Stimulated activated CD8-positive, alpha-beta memory T cell treated with anti-CD3 and anti-CD28 coated beads, Interleukin-12 subunit alpha, Interleukin-12 subunit beta, amount 100 ng/mL, for 1 hour (primary cell): ENCODE measurements around the gene AJUBA.
"Not testable (repeated sequence)": the region's sequence is repeated elsewhere in the genome, so short reads cannot be mapped to it uniquely, and the experiment has no call there.

Experiments
- DNase-seq: peaks from one replicate; pipeline ENCODE4 v3.0.0-alpha.2; 2020; ENCODE audit warnings: low read depth

The AJUBA gene

DNA sequence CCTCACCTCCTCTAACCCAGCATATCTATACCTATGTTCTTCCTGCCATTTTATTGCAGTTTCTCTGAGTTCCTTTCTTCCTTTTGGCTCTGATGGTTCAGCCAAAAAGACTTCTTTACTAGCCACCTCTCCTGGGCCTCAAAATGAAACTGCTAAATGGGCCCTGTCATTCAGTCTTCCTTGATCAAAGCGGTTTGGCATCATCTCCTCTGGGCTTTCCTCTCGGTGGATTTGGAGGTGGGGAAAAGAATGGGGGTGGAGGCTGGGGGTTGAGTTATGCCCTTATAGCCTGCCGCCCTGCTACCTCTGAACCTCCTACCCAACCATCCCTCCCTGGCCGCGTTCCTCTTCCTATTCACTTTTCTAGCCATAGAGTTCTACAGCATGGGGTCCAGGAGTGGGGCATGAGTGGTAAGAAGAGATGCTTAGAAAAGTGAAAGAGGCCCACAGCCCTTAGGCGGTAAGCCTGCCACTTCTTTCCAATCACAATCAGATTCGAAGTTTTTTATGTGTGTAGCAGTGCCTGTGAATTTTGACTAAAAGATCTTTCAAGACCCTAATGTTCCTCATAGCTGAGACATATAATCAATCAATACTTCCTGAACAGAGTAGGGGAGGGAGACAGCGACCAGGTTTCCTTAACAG is 2.5 kb downstream of the AJUBA start:
- no peak for DNase-seq

DNA sequence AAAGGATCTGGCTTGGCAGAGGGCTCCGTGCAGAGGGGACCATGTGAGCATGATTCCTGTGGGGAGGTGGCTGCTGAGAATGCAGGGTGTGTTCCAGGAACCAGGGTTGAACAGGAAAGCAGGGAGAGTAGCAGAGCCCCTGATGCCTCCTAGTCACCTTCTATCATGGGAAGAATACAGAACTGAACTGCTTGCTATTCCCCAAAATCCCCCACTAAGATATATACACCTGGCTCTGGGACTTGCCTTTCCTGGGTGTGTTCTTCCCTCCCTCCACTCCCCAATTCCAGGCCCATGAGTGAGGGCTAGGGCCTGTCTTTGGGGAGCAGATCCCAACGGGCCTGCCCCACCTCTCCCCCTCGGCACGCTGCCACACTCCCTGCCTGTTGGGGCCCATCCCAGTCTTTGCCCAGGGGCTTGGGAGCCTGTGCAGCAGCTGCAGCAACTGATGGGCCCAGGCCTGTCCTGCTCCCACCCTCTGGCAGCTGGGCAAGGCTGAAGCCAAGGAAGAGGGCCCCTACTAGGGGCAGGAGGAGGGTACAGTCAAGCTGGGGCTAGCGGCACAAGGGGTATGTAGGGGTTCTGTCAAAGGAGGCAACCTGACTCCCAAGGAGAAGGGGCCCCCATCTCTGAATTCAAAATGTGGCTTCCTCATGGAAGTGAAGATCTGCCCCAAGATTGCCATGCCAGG is 3.2 kb downstream of the AJUBA start:
- no peak for DNase-seq

- no peak for DNase-seq
Observed at GRCh38 chr14:22978487-22978837, 3.9 kb downstream of the AJUBA start.

DNA sequence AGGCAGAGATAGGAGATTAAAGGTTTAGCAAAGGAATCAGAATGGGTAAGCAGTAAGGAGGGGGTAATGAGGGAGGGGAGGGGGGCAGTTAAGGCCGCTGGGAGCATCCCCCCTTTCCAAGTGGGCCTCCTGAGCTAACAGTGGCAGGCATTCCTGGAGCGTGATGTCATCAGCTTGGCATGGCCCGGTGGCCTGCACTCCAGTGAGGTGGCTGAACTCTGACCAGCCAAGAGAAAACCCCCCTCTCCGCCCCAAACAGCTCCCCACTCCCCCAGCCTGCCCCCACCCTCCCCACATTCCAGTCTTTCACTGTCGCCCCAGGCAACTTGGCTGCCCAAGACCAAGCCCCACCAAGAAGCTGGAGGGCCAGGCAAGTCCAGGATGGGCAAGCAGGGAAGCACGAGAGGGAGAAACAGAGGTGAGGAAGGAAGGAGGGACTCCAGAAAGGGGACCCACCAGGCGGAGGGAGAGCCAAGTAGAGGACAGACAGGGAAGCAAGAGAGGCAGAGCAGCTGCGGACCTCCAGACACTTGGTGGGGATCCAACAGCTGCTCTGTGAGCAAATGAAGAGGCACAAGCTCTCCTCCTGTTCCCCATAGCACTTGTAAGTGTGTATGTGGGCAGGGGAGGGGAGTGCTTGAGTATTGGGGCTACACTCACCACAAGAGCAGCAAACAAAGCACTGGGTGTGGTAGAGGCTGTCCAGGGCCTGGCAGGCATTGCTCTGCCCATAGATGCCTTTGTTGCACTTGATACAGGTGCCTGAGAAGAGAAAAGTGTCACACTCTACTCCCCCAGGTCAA is 4.5 kb downstream of the AJUBA start:
- DNase-seq = no peak

- DNase-seq = no peak
Observed at GRCh38 chr14:22977434-22977683, 5.0 kb downstream of the AJUBA start.

DNA sequence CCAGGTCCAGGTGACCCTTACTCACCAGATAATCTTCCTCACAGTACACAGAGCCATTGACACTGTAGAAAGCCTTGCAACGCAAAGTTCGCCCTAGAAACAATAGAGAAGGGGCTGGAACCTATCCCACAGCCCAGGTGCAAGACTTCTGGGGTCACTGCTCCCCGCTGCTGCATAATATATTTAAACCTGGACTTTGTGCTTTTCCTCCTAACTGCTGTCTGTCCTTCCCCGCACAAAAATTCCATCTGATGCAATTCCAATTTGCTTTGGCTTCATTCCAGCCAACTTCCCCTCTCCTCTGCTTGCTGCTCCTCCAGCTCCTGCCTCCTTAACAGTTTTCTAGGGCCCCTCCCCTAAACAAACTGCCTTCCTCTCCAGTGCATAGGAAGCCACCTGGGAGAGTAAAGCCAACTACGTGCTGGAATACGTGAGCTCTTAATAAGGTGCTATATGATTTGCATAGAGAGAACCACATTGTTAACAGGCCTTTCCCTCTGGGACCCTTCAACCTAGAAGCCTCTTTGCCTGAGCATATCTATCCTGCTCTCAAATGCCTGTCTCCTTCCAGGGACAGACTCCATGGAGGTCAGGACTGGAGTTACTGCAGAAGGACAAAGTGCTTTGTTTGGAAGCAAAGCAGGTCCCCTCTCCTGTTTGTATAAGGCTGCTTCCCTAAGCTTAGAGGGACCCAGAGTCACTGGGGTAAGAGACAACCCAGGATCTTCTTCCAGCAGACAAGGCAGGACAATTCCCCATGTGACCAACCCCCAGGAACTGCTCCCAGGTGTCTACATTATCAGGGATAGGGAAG is 5.5 kb downstream of the AJUBA start:
- no peak for DNase-seq

- no peak for DNase-seq
Observed at GRCh38 chr14:22974530-22975313, 7.6 kb downstream of the AJUBA start.

DNA sequence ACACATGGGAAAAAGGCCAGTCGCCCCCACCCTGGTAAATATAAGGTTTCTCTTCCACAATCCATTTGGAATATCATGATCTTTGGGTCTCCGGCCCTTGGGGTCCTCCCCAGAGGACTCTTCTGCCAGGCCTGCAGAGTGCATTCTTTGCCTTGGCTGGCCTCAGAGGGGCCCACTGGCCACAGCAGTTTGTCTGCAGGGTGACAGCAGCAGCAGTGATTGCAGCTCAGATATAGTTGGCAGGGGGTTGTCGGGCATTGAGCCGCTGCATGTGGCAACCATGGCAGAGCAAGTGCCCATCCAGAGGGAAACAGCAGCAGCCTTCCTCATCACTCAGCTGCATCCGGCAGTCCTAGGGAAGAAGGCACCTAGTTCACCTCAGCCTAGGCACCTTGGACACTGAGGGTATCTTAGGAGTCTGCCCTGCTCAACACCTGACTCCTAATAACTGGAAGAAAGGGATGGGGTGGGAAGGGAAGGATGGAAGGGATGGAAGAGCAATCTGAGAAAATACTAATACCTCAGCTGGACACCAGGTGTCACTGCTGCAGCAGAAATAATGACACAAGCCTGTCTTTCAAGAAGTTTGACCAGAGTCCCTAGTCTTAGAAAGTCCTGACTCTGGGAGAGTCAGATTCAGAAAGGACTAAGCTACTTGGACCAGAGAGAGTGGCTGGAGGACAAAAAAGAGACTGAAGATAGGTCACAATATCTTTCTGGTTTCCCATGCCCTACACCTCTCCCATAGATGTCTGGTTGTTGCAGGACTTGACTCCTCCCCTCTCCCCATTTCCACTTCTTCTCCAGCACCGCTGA is 8.9 kb downstream of the AJUBA start:
- peak; percentile 19 for DNase-seq

DNA sequence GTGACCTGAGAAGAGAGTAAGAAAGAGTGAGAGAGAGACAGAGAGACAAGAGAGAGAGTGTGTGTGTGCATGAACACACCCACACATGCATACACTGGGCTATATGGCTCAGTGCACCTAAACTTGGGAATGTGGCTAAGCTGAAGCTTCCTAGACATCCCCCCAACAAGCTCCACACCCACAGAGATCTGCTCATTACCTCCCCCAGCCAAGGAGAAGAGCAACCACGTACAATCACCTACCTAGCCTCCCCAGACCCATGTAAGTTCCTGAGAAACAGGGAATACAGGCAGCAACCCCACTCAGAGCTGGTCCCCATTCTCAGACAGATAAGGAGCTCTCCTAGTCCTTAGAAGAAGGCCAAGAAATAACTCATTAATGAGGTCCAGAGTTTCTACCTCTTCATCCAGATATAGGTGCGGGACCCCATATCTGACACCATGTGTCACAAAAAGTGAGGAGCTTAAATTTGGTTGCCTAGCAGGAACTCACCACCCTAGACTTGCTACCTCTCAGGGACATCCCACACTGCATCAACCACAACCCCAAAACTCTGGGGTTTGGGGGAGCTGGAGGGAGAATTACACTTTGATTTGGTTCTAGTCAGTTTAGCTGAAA is 9.9 kb downstream of the AJUBA start:
- DNase-seq = no peak

DNA sequence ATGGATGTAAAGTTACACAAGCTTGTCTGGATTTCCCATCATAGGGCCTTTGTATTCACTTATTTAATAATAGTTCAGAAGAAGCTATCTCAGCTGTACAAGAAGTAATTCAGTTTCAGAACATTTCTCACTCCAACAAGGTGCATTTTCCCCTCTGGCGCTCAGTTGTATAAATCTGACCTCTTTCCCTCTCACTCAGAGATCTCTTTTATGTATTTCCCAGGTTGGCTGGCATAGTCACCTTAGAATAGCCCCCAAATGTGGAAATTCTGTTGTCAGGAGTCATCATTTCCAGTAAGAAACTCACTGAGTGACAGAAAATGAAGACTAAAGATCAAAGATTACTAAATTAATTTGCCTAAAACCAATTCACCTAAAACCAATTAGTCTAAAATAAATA is 11.2 kb downstream of the AJUBA start:
- DNase-seq = no peak

DNA sequence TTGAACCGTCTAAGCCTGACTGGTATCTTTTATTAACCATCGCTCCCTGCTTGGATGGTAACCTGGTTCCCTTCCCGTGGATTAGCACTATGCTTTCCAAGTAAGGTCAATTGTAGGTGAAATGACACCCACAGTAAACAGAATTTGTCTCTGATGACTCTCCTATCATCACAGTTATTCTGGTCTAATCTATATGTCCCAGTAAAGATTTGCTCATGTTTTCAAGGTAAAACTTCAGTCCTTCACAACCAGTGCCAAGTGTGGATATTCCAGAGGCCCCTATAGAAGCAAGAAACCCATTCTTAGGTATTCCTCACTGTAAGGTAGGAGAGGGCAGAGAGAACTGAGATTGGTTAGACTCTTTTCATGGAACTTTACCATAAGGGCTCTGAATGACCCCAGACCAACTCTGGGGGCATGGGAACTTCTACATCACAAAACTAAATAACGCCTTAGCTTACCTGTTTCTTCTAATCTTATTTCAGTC is 15.5 kb downstream of the AJUBA start:
- DNase-seq = no peak

DNA sequence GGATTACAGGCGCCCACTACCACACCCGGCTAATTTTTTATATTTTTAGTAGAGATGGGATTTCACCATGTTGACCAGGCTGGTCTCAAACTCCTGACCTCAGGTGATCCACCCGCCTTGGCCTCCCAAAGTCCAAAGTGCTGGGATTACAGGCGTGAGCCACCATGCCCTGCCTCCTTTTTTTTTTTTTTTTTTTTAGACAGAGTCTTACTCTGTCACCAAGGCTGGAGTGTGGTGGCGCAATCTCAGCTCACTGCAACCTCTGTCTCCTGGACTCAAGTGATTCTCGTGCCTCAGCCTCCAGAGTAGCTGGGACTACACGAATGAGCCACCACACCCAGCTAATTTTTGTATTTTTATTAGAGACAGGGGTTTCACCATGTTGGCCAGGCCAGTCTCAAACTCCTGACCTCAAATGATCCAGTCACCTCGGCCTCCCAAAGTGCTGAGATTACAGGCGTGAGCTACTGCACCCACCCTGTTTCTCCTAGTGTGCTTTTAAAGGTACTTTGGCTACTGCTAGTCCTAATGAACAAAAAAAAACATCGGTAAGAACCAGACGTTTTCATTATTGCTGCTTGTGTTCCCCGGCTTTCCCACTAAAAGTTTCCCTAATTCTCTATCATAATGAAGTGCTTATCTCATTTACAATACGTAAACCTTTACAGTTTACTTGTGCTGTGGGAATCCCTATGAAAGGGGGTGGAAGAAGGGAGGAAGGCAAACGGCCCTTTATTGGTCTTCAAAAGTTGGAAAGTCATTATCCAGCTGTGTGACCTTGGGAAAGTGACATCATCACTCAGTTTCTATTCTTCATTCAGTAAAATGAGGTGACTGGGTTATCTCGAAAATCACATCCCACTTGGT is 16.2 kb downstream of the AJUBA start:
- DNase-seq = not testable (repeated sequence)

GRCh38 chr14:22962061-22962676 is 20.2 kb downstream of the AJUBA start:
- DNase-seq = no peak

DNA sequence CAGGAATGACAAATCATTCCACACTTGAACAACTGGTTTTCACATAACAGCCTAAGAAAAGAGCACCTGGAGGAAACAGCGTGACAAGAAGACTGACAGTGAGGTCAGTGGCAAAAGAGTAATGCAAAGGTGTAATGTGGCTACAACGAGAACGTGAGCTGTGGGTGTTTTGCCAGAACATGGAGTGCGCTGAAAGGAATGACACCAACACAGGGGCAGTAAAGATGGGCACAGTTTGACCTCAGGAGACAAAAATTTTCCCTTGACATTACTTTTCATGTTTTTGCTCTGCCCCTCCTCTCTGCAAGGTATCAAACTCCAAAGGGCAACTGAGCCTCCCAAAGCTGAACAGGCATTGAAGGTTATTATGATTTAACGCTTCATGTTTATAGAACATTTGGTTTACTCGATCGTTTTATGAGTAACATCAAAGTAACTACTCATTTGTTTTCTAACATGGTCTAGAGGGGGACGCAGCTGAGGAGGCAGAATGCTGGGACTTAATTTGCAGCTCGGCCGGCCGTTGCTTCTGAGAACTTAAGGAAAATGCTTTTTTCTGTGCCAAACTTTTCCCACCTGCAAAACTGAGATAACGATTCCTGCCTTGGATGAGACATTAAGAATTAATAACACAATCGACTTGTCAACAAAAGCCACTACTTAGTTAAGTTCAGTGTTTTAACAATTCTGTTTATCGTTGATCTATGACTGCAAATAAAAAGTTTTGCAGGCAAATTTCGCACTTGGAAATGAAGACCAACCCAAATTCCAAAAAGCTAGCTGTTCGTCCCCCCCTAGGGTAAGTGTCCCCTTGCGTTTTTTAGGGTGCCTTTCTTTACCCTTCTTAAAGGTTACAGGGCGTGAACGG is 26.4 kb downstream of the AJUBA start:
- DNase-seq = no peak

DNA sequence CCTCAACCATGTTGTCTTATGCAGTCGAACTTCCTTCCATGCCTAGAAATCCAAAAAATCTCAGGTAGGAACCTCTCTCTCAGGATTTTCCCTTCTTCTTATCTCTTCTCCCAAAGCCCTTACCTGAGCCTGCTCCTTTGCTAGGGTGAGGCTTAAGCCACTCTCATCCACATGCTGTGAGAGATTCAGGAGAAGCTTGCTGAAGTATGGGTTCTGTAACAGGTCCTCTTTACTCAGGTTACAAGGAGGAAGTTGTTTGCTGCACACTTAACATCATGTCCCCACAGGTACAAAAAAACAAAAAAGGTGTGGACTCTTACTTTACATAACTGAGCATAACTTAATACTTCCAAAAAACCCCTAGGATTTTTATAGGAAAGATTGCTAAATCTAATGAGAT is 29.9 kb downstream of the AJUBA start:
- no peak for DNase-seq

GRCh38 chr14:22951795-22952194 is 30.6 kb downstream of the AJUBA start:
- DNase-seq = not testable (repeated sequence)

GRCh38 chr14:22945642-22946041 is 36.7 kb downstream of the AJUBA start:
- no peak for DNase-seq

DNA sequence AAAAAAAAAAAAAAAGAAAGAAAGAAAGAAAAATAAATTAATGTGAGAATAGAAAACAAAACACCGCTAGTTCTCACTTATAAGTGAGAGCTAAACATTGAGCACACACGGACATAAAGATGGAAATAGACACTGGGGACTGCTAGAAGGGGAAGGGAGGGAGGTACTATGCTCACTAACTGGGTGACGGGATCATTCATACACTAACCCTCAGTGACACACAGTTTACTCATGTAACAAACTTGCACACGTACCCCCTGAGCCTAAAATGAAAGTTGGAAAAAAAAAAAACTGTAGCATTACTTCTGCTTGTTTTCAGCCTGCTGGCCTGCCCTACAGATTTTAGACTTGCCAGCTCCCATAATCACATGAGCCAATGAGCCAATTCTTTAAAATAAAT is 42.7 kb downstream of the AJUBA start:
- DNase-seq = no peak
